ENCODE data around the gene SNX22.

DNA sequence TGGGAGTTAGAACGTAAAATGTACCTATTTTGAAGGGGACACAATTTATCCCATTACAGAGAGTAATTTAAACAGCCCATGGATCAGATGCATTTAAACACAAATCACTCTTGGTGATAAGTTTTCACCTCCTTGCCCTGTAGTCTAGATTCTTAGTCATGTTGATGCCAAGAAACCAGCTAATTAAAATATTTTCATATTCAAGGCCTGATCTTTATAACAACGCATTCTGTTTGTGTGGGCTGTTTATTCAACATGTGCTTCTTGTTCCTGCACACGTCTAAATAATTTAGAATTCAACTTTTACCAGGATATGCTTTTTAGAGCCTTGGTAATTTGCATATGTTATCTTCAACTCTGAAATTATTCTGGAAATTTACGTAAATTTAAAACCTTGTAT is 29.9 kb upstream of the SNX22 start:
- TF ChIP-seq, protein P1, sequence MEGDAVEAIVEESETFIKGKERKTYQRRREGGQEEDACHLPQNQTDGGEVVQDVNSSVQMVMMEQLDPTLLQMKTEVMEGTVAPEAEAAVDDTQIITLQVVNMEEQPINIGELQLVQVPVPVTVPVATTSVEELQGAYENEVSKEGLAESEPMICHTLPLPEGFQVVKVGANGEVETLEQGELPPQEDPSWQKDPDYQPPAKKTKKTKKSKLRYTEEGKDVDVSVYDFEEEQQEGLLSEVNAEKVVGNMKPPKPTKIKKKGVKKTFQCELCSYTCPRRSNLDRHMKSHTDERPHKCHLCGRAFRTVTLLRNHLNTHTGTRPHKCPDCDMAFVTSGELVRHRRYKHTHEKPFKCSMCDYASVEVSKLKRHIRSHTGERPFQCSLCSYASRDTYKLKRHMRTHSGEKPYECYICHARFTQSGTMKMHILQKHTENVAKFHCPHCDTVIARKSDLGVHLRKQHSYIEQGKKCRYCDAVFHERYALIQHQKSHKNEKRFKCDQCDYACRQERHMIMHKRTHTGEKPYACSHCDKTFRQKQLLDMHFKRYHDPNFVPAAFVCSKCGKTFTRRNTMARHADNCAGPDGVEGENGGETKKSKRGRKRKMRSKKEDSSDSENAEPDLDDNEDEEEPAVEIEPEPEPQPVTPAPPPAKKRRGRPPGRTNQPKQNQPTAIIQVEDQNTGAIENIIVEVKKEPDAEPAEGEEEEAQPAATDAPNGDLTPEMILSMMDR (optimal IDR thresholded peaks at IDR 0.05 in 1 of 3, IDR thresholded peaks at IDR 0.05 in 1 of 3, conservative IDR thresholded peaks at IDR 0.05 in 1 of 3; ENCODE audit: extremely low read depth in 1 of 3, insufficient read depth in 2 of 3, low read length in 3 of 3): no peak
- TF ChIP-seq EZH2 (IDR thresholded peaks at IDR 0.05; ENCODE audit: low read length): no peak
